ENCODE data around the gene PPP1R14C. TPM values are rescaled to one million over a fixed set of nuclear protein-coding genes. Genes with fewer than 3 reads are reported as not detected.
A peak's percentile ranks its signal among the peaks of the same experiment; 100 is the strongest.

Gene PPP1R14C
- total RNA-seq, 1 donor, result 3.6 TPM

DNA sequence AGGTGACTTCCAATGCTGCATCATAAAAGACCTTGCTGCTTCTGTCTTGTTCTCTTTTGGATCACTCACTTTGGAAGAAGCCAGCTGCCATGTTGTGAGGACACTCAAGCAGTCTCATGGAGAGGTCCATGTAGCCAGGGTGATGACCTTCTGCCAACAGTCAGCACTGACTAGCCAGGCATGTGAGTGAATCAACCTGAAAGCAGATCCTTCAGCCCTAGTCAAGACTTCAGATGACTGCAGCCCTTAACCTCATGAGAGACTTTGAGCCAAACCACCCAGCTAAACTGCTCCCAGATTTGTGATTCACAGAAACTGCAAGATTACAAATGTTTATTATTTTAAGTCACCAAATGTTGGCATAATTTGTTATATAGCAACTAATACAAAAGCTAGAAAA lies 140.0 kb downstream of the PPP1R14C start:
- no peaks in the 10 kb centered on the region for H3K36me3 ChIP-seq (ENCODE audit: insufficient read depth, low read length)
- no peaks in the 10 kb centered on the region for H3K79me2 ChIP-seq (ENCODE audit: insufficient read depth, low read length)
- H3K4me2 ChIP-seq (ENCODE audit: insufficient read depth, low read length), result no peak overlapping the region
- no peak overlapping the region for H2AFZ ChIP-seq (ENCODE audit: low read length)
- no peak overlapping the region for H3K27ac ChIP-seq (ENCODE audit: low read depth, low read length)
- DNase-seq (ENCODE audit: insufficient read length, low spot score, missing footprints), result peak; percentile 26
- no peaks in the 10 kb centered on the region for H3K27me3 ChIP-seq (ENCODE audit: insufficient read depth, low read length)
- H3K9me3 ChIP-seq (ENCODE audit: low read depth, low read length), result peaks cover 3% of the 10 kb centered on the region
- no peaks in the 10 kb centered on the region for H4K20me1 ChIP-seq (ENCODE audit: insufficient read depth, low read length)
- no peak overlapping the region for H3K4me3 ChIP-seq (ENCODE audit: insufficient read depth, low read length)
- TF ChIP-seq, protein P1, sequence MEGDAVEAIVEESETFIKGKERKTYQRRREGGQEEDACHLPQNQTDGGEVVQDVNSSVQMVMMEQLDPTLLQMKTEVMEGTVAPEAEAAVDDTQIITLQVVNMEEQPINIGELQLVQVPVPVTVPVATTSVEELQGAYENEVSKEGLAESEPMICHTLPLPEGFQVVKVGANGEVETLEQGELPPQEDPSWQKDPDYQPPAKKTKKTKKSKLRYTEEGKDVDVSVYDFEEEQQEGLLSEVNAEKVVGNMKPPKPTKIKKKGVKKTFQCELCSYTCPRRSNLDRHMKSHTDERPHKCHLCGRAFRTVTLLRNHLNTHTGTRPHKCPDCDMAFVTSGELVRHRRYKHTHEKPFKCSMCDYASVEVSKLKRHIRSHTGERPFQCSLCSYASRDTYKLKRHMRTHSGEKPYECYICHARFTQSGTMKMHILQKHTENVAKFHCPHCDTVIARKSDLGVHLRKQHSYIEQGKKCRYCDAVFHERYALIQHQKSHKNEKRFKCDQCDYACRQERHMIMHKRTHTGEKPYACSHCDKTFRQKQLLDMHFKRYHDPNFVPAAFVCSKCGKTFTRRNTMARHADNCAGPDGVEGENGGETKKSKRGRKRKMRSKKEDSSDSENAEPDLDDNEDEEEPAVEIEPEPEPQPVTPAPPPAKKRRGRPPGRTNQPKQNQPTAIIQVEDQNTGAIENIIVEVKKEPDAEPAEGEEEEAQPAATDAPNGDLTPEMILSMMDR (IDR thresholded peaks at IDR 0.05; ENCODE audit: extremely low read depth, low read depth, low read length), result no peak
- H3K4me1 ChIP-seq (ENCODE audit: insufficient read depth, low read length), result no peaks in the 10 kb centered on the region

DNA sequence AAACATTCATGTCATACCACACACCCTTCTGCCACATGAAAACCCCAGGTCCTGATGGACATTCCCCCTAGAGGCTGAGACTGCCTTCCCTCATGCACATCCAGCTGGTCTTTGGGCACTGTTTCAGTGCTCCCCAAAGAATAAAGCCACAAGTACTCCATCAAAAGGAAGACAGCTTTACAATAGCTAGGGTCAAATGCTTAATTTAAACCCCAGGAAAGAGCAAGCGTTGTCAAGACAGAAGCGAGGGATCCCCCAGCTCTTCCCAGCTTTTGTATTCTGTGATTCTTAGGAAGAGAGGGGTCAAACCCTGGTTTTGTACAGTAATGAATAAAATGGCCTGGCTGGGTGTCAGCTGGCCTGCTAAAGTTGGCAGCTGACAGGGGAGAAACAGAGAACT lies 143.6 kb downstream of the PPP1R14C start:
- no peaks in the 10 kb centered on the region for H3K79me2 ChIP-seq (ENCODE audit: insufficient read depth, low read length)
- H3K27me3 ChIP-seq (ENCODE audit: insufficient read depth, low read length), result no peaks in the 10 kb centered on the region
- H3K36me3 ChIP-seq (ENCODE audit: insufficient read depth, low read length), result no peaks in the 10 kb centered on the region
- H3K9me3 ChIP-seq (ENCODE audit: low read depth, low read length), result peaks cover 3% of the 10 kb centered on the region
- TF ChIP-seq, protein P1 (IDR thresholded peaks at IDR 0.05; ENCODE audit: extremely low read depth, low read depth, low read length), result no peak
- no peak overlapping the region for H3K4me2 ChIP-seq (ENCODE audit: insufficient read depth, low read length)
- H3K27ac ChIP-seq (ENCODE audit: low read depth, low read length), result no peak overlapping the region
- no peak overlapping the region for H2AFZ ChIP-seq (ENCODE audit: low read length)
- peaks cover 11% of the 10 kb centered on the region for H3K4me1 ChIP-seq (ENCODE audit: insufficient read depth, low read length)
- no peaks in the 10 kb centered on the region for H4K20me1 ChIP-seq (ENCODE audit: insufficient read depth, low read length)
- no peak overlapping the region for H3K4me3 ChIP-seq (ENCODE audit: insufficient read depth, low read length)
- DNase-seq (ENCODE audit: insufficient read length, low spot score, missing footprints), result no peak

DNA sequence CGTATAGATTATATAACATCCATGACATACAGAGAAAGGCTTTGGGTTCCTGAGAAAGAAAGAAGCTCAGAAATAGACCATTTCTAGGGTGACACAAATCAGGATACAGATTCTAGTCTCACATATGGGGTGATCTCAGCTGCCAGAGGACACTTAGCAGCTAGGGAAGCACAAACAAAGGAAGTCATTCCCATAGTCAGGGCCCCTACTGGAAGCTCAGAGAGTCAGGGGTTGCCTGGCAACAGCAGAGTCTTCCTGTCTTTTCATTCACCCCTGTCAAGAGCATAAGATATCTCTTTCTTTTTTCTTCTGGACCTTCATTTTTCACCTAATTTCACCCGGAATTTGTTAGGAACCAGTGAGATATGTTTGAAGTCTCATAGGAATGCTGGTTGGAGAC lies 144.1 kb downstream of the PPP1R14C start:
- H3K27me3 ChIP-seq (ENCODE audit: insufficient read depth, low read length), result no peaks in the 10 kb centered on the region
- no peaks in the 10 kb centered on the region for H3K36me3 ChIP-seq (ENCODE audit: insufficient read depth, low read length)
- TF ChIP-seq, protein P1 (IDR thresholded peaks at IDR 0.05; ENCODE audit: extremely low read depth, low read depth, low read length), result no peak
- no peak overlapping the region for H3K27ac ChIP-seq (ENCODE audit: low read depth, low read length)
- peaks cover 3% of the 10 kb centered on the region for H3K9me3 ChIP-seq (ENCODE audit: low read depth, low read length)
- no peaks in the 10 kb centered on the region for H4K20me1 ChIP-seq (ENCODE audit: insufficient read depth, low read length)
- no peak overlapping the region for H3K4me2 ChIP-seq (ENCODE audit: insufficient read depth, low read length)
- peaks cover 11% of the 10 kb centered on the region for H3K4me1 ChIP-seq (ENCODE audit: insufficient read depth, low read length)
- no peak overlapping the region for H3K4me3 ChIP-seq (ENCODE audit: insufficient read depth, low read length)
- no peaks in the 10 kb centered on the region for H3K79me2 ChIP-seq (ENCODE audit: insufficient read depth, low read length)
- H2AFZ ChIP-seq (ENCODE audit: low read length), result no peak overlapping the region
- no peak for DNase-seq (ENCODE audit: insufficient read length, low spot score, missing footprints)

DNA sequence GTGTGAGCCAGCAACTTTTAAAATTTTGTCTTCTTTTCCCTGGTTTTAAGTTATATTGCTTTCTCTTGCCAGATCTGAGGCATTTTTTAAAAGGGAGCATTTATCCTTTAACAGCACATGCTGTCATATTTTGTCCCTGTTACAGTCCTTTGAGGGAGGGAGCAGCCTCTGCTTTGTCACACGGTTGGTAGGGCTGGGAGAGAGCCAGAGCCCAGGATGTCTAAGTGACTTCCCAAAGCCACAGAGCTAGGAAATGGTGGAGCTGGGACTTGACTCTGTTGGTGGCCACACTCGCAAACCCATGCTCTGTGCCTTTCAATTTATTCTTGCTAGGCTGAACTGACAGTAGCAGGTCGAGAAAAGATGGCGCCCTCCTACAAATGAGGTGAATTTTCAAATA lies 145.6 kb downstream of the PPP1R14C start:
- Histone ChIP-seq H3K9me3 (ENCODE audit: low read depth, low read length) (no peaks in the 10 kb centered on the region), H3K36me3 (ENCODE audit: insufficient read depth, low read length) (no peaks in the 10 kb centered on the region), H3K79me2 (ENCODE audit: insufficient read depth, low read length) (no peaks in the 10 kb centered on the region), H3K4me2 (ENCODE audit: insufficient read depth, low read length) (no peak overlapping the region), H3K4me3 (ENCODE audit: insufficient read depth, low read length) (no peak overlapping the region), H3K27ac (ENCODE audit: low read depth, low read length) (no peak overlapping the region), H4K20me1 (ENCODE audit: insufficient read depth, low read length) (no peaks in the 10 kb centered on the region), H3K4me1 (ENCODE audit: insufficient read depth, low read length) (peaks cover 17% of the 10 kb centered on the region), H3K27me3 (ENCODE audit: insufficient read depth, low read length) (no peaks in the 10 kb centered on the region), H2AFZ (ENCODE audit: low read length) (no peak overlapping the region)
- TF ChIP-seq, protein P1 (IDR thresholded peaks at IDR 0.05; ENCODE audit: extremely low read depth, low read depth, low read length), result no peak
- DNase-seq (ENCODE audit: insufficient read length, low spot score, missing footprints), result no peak
